Liver (tissue), 3 donors: ENCODE measurements around the gene CSPG4.

Experiments used
- CTCF ChIP-seq: fragments of 150-350 bp; IDR thresholded peaks from 2 replicates; pipeline ENCODE4 v1.5.1; 2017; ENCODE audit warnings: improper control_type of control experiment, low read depth, low read length; ENCODE audit not compliant: missing input control
- EGR1 ChIP-seq, 2 donors: IDR thresholded peaks; 2 replicates each; pipeline ENCODE4 v1.6.1; 2016 to 2018; ENCODE audit warnings: antibody characterized with exemption in 2 of 2, low read depth in 2 of 2
- FOXA1 ChIP-seq: IDR thresholded peaks from 2 replicates; pipeline ENCODE4 v1.6.1; 2016; ENCODE audit warnings: antibody characterized with exemption
- GABPA ChIP-seq, 2 donors: IDR thresholded peaks in 1 of 2; conservative IDR thresholded peaks in 1 of 2; 2 replicates each; pipeline ENCODE4 v1.6.1; 2016; ENCODE audit warnings: antibody characterized with exemption in 2 of 2, mild to moderate bottlenecking in 1 of 2, moderate library complexity in 1 of 2
- HNF4A ChIP-seq, 2 donors: conservative IDR thresholded peaks; 2 replicates each; pipeline ENCODE4 v1.6.1; 2016; ENCODE audit warnings: antibody characterized with exemption in 2 of 2, mild to moderate bottlenecking in 2 of 2
- HNF4G ChIP-seq: IDR thresholded peaks from 2 replicates; pipeline ENCODE4 v1.6.1; 2016; ENCODE audit warnings: antibody characterized with exemption
- JUND ChIP-seq, 2 donors: IDR thresholded peaks; 2 replicates each; pipeline ENCODE4 v1.6.1; 2016; ENCODE audit warnings: antibody characterized with exemption in 2 of 2
- MAX ChIP-seq: IDR thresholded peaks from 2 replicates; pipeline ENCODE4 v1.6.1; 2016; ENCODE audit warnings: antibody characterized with exemption
- NR2F2 ChIP-seq: IDR thresholded peaks from 2 replicates; pipeline ENCODE4 v1.6.1; 2016; ENCODE audit warnings: antibody characterized with exemption
- RAD21 ChIP-seq, 2 donors: IDR thresholded peaks; 2 replicates each; pipeline ENCODE4 v1.6.1; 2016; ENCODE audit warnings: antibody characterized with exemption in 2 of 2, mild to moderate bottlenecking in 2 of 2
- REST ChIP-seq: IDR thresholded peaks from 2 replicates; pipeline ENCODE4 v1.6.1; 2016; ENCODE audit warnings: antibody characterized with exemption, mild to moderate bottlenecking
- SP1 ChIP-seq: IDR thresholded peaks from 2 replicates; pipeline ENCODE4 v1.6.1; 2018; ENCODE audit warnings: antibody characterized with exemption, mild to moderate bottlenecking
- TAF1 ChIP-seq: conservative IDR thresholded peaks from 2 replicates; pipeline ENCODE4 v1.6.1; 2016; ENCODE audit warnings: antibody characterized with exemption, mild to moderate bottlenecking
- ZBTB33 ChIP-seq: IDR thresholded peaks from 2 replicates; pipeline ENCODE4 v1.6.1; 2016; ENCODE audit warnings: antibody characterized with exemption
- donor health status: healthy.
- donor health status: healthy.

- TF ChIP-seq CTCF (no peak), SP1 (no peak), GABPA (IDR thresholded peaks at IDR 0.05 in 1 of 2, conservative IDR thresholded peaks at IDR 0.05 in 1 of 2) (no peak), HNF4A (conservative IDR thresholded peaks at IDR 0.05) (no peak), JUND (IDR thresholded peaks at IDR 0.05) (no peak), REST (no peak), RAD21 (IDR thresholded peaks at IDR 0.05) (no peak), NR2F2 (no peak), MAX (no peak), TAF1 (no peak), FOXA1 (no peak), ZBTB33 (no peak), HNF4G (no peak), EGR1 (IDR thresholded peaks at IDR 0.05; ENCODE audit: low read depth in 2 of 2) (no peak)
Measured at GRCh38 chr15:75713338-75713895, 769 bp upstream of the CSPG4 start.
